Stimulated activated naive CD8-positive, alpha-beta T cell treated with anti-CD3 and anti-CD28 coated beads, Interleukin-15, amount 100 ng/mL, for 72 hours (primary cell): ENCODE results near the gene GPSM1.
A peak's percentile ranks its signal among the peaks of the same experiment; 100 is the strongest.

Experiments
- ATAC-seq: fragments of 150-1000 bp; cut with Tn5 transposase; 2 replicates; pipeline ENCODE4 v1.10.0; 2021; ENCODE audit warnings: mild to moderate bottlenecking, moderate library complexity
- DNase-seq, 2 donors: peaks; one replicate each; pipeline ENCODE4 v3.0.0; 2021 to 2022
- H3K27ac Mint-ChIP-seq, 2 donors: one replicate each; pipeline ENCODE4 v1.8.0; 2022; ENCODE audit warnings: mild to moderate bottlenecking in 2 of 2, mixed read lengths in 2 of 2, moderate library complexity in 2 of 2
- H3K27me3 Mint-ChIP-seq: one replicate; pipeline ENCODE4 v1.8.0; 2022; ENCODE audit warnings: mixed read lengths
- H3K4me1 Mint-ChIP-seq: one replicate; pipeline ENCODE4 v1.8.0; 2022; ENCODE audit warnings: mild to moderate bottlenecking, mixed read lengths
- H3K4me3 Mint-ChIP-seq, 2 donors: one replicate each; pipeline ENCODE4 v1.8.0; 2022; ENCODE audit warnings: mild to moderate bottlenecking in 2 of 2, mixed read lengths in 2 of 2, moderate library complexity in 1 of 2
- H3K9me3 Mint-ChIP-seq, 2 donors: one replicate each; pipeline ENCODE4 v1.8.0; 2022; ENCODE audit warnings: mixed read lengths in 2 of 2

Gene GPSM1

GRCh38 chr9:136329211-136329627 is 1.9 kb downstream of the GPSM1 start:
- no peaks in the 10 kb centered on the region for H3K9me3 Mint-ChIP-seq
- H3K27me3 Mint-ChIP-seq, result no peaks in the 10 kb centered on the region
- no peak overlapping the region for H3K4me3 Mint-ChIP-seq
- H3K27ac Mint-ChIP-seq, result no peak overlapping the region
- ATAC-seq (no peak), DNase-seq (no peak)
- peaks cover 12% of the 10 kb centered on the region for H3K4me1 Mint-ChIP-seq

DNA sequence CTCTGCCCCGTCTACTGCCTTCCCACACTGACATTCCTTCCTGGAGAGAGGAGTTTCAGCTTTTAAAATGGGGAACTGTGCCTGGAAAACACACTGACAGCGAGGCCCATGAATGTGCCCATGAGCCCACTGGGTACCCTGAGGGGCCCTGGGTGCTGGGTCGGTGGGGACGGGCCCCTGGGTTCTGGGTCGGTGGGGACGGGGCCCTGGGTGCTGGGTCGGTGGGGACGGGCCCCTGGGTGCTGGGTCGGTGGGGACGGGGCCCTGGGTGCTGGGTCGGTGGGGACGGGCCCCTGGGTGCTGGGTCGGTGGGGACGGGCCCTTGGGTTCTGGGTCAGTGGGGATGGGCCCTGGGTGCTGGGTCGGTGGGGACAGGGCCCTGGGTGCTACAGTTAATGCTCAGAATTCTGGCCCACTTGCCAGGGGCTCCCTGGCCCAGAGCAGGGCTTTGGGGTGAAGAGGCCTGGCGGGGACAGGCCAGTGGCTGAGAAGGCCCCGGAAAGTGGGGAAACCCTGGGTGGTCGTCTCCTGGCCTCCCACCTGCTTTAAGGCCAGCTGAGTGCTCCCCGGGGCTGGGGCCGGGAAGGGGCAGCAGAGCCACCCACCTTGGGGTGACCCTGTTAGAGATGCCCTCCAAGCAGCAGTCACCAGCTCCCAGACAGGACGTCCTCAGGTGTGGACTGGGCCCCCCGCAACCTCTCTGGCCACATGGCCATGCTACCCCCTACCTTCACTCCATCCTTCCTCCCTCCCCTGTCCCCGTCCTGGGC is 2.5 kb downstream of the GPSM1 start:
- DNase-seq (no peak), ATAC-seq (no peak)
- Mint-ChIP-seq H3K9me3 (no peaks in the 10 kb centered on the region), H3K4me3 (no peak overlapping the region), H3K27me3 (no peaks in the 10 kb centered on the region), H3K27ac (no peak overlapping the region), H3K4me1 (peaks cover 12% of the 10 kb centered on the region)

DNA sequence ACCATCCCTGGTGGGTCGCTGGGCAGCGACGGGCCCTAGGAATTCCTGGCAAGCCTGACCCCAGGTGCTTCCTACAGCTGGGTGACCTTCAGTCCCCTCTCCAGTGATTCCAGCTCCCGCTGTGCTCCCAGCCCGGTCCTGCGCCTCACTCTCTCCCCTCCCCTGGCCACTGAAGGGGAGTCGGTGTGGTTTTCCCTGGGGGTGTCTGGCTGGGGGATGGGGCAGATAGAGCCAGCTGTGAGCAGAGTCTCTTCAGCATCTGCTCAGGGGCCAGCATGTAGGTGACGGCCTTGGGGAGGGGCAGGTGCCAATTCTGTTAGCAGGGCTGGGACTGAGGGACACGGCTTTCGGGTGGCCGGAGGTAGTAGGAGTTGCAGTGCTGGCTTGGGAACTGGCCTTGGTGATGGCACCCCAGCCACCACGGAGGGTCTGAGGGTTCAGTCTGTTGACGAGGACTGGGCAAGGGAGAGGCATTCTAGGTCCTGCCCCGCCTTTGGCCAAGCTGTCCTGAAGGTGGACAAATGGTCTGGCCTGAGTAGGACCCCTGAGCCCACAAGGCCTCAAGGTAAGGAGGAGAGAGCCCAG is 3.2 kb downstream of the GPSM1 start:
- Mint-ChIP-seq H3K4me1 (peaks cover 12% of the 10 kb centered on the region), H3K27ac (no peak overlapping the region), H3K9me3 (no peaks in the 10 kb centered on the region), H3K27me3 (no peaks in the 10 kb centered on the region), H3K4me3 (no peak overlapping the region)
- ATAC-seq (no peak), DNase-seq (no peak)

- H3K4me3 Mint-ChIP-seq, result no peak overlapping the region
- H3K9me3 Mint-ChIP-seq, result no peaks in the 10 kb centered on the region
- ATAC-seq (no peak), DNase-seq (no peak)
- H3K27me3 Mint-ChIP-seq, result no peaks in the 10 kb centered on the region
- peaks cover 12% of the 10 kb centered on the region for H3K4me1 Mint-ChIP-seq
- H3K27ac Mint-ChIP-seq, result no peak overlapping the region
Measured at GRCh38 chr9:136331030-136331429, 3.7 kb downstream of the GPSM1 start.

- Mint-ChIP-seq H3K27ac (no peak overlapping the region), H3K27me3 (no peaks in the 10 kb centered on the region), H3K9me3 (no peaks in the 10 kb centered on the region), H3K4me3 (no peak overlapping the region), H3K4me1 (peaks cover 12% of the 10 kb centered on the region)
- no peak for DNase-seq
- no peak for ATAC-seq
Measured at GRCh38 chr9:136331556-136332481, 4.5 kb downstream of the GPSM1 start.

- H3K27me3 Mint-ChIP-seq, result no peaks in the 10 kb centered on the region
- H3K4me1 Mint-ChIP-seq, result peaks cover 12% of the 10 kb centered on the region
- no peaks in the 10 kb centered on the region for H3K9me3 Mint-ChIP-seq
- H3K27ac Mint-ChIP-seq, result peak overlapping the region in 1 of 2 donors; percentile 33
- no peak overlapping the region for H3K4me3 Mint-ChIP-seq
- DNase-seq (no peak), ATAC-seq (no peak)
Measured at GRCh38 chr9:136332482-136332983, 5.2 kb downstream of the GPSM1 start.

DNA sequence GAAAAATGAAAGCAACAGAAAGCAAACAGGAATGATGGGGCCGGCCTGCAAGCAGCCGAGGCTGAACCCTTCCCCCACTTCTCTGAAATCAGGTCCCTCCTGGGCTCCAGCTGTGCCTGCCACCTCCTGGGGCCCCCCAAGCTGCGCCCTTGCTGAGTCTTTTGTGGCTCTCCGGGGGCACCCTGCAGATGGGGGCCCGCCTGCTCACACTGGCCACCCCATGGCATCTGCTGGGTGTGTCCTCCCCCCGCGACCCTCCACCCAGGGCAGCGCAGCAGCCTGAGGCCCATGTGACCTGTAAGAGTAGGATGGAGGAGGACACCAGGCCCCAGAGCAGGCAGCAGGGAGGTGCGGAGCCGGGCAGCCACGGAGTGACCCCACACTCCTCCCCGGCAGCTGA is 5.7 kb downstream of the GPSM1 start:
- no peak for ATAC-seq

DNA sequence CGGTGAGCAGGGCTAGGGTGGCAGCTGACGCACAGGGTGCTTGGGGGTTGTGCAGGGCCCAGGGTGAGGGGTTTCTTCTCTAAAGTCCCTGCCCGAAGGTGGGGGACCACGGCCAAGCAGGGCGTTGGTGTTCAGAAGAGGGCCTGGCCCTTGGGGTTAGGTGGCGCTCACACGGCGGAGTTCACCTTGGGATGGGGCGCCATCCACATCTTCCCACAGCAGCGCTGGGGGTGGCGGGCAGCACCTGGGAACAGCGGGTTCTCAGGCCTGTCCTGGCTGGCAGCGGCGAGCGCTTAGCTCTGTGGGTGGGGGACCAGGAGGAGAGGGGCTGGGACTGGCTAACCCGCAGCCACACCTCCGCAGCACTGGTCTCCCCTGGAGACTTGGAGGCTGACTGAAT is 6.1 kb downstream of the GPSM1 start:
- Mint-ChIP-seq H3K4me1 (peaks cover 10% of the 10 kb centered on the region), H3K4me3 (no peak overlapping the region), H3K27me3 (no peaks in the 10 kb centered on the region), H3K9me3 (no peaks in the 10 kb centered on the region), H3K27ac (no peak overlapping the region)
- ATAC-seq, result no peak
- no peak for DNase-seq

More for the DNA sequence above, 5.7 kb downstream of the GPSM1 start:
- peaks cover 12% of the 10 kb centered on the region for H3K4me1 Mint-ChIP-seq
- no peaks in the 10 kb centered on the region for H3K9me3 Mint-ChIP-seq
- peak overlapping the region in 1 of 2 donors; percentile 33 for H3K27ac Mint-ChIP-seq
- H3K27me3 Mint-ChIP-seq, result no peaks in the 10 kb centered on the region
- H3K4me3 Mint-ChIP-seq, result no peak overlapping the region
- DNase-seq, result no peak

- H3K27me3 Mint-ChIP-seq, result no peaks in the 10 kb centered on the region
Measured at GRCh38 chr9:136334541-136334940, 7.2 kb downstream of the GPSM1 start.

DNA sequence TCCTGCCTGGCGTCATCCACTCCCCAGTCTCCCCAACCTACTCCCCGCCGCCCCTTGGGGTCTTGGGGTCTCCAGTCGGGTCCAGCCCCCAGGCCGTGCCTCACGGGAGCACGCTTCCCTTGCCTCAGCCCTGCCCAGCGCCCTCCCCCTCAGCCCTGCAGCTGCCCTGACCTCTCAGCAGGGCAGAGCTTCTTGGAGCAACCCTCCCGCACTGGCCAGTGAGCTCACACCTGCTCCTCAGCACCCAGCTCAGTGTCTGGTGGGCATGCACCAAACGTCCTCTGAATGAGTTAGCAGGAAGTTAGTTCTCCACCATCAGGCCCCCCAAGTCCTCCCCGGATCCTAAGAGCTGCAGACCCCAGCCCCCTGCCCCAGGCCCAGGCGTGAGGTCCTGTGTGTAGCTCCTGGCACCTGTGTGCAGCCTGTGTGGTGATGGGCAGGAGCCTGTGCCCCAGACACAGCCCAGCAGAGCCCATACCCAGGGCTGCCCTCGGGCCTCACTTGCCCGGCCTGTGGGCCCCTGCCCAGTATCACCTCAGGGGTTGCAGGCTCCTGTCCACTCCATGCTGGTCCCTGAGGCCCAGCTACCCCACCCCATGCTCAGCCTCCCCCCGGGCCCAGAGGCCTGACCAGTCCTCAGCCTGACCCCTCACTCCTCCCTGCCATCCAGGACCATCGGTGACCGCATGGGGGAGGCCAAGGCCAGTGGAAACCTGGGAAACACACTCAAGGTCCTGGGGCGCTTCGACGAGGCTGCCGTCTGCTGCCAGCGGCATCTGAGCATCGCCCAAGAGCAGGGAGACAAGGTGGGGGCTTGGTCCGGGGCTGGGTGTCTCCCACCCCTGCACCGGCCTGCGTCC is 8.2 kb downstream of the GPSM1 start:
- Mint-ChIP-seq H3K27me3 (no peaks in the 10 kb centered on the region), H3K4me1 (no peaks in the 10 kb centered on the region), H3K4me3 (no peak overlapping the region), H3K9me3 (no peaks in the 10 kb centered on the region), H3K27ac (peak overlapping the region in 1 of 2 donors; percentile 57)
- ATAC-seq, result no peak
- DNase-seq, result no peak

More at GRCh38 chr9:136334541-136334940, 7.2 kb downstream of the GPSM1 start:
- H3K4me1 Mint-ChIP-seq, result no peaks in the 10 kb centered on the region
- H3K27ac Mint-ChIP-seq, result peak overlapping the region in 1 of 2 donors; percentile 76
- H3K4me3 Mint-ChIP-seq, result no peak overlapping the region
- ATAC-seq (peak; percentile 19), DNase-seq (no peak)
- no peaks in the 10 kb centered on the region for H3K9me3 Mint-ChIP-seq

- Mint-ChIP-seq H3K4me1 (no peaks in the 10 kb centered on the region), H3K27ac (no peak overlapping the region), H3K9me3 (no peaks in the 10 kb centered on the region), H3K27me3 (no peaks in the 10 kb centered on the region), H3K4me3 (no peak overlapping the region)
- ATAC-seq, result no peak
- DNase-seq, result no peak
Measured at GRCh38 chr9:136336156-136336870, 9.0 kb downstream of the GPSM1 start.

GRCh38 chr9:136336881-136337280 is 9.5 kb downstream of the GPSM1 start:
- Mint-ChIP-seq H3K4me1 (no peaks in the 10 kb centered on the region), H3K9me3 (no peaks in the 10 kb centered on the region), H3K4me3 (no peak overlapping the region), H3K27ac (no peak overlapping the region), H3K27me3 (no peaks in the 10 kb centered on the region)
- ATAC-seq (no peak), DNase-seq (no peak)

DNA sequence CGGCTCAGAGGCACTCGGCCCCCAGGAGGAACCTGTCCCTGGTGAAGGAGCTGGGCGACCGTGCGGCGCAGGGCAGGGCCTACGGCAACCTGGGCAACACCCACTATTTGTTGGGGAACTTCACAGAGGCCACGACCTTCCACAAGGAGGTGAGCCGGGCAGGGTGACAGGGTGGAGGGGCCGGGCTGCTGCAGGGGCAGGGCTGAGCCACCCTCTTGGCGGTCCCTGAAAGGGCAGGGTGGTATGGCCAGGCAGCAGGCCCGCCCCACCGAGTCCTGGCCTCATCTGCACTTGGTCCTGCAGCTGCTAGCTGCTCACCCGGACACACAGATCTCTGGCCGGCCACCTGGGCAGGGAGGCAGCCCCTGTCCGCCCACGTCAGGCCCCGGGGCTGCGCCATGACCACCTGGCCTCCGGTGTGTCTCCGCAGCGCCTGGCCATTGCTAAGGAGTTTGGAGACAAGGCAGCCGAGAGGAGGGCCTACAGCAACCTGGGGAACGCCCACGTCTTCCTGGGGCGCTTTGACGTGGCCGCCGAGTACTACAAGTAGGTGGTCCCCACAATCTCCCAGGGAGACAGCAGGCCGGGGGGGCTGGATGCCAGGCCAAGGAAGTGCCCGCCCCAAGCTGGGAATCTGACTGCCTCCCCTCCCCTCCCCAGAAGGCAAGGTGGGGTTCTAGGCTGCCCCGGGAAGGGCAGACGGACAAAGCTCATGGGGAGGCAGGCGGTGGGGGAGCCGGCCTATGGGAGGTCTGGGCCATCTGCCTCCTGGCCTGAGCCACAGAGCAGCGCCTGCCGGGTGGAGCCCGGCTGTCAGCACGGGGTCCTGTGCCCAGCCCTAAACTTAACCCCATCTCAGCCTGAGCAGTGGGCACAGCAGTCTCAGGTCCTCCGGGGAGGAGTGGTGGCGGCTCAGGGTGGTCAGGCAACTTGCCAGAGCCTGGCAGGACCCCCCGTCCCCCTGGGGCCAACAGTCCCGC is 10.4 kb downstream of the GPSM1 start:
- Mint-ChIP-seq H3K27ac (no peak overlapping the region), H3K4me3 (no peak overlapping the region), H3K27me3 (no peaks in the 10 kb centered on the region), H3K9me3 (no peaks in the 10 kb centered on the region), H3K4me1 (peaks cover 3% of the 10 kb centered on the region)
- no peak for ATAC-seq
- DNase-seq, result no peak
